Anterior cingulate cortex (tissue), 58 donors: Measurements from ENCODE around the gene NGF.
"Not testable (repeated sequence)": the region's sequence is repeated elsewhere in the genome, so short reads cannot be mapped to it uniquely, and the experiment has no call there.

Experiments used
- DNase-seq, 58 donors: peaks; one replicate each; lab custom pipeline; 2025; lab: John Stamatoyannopoulos, UW

Gene NGF

GRCh38 chr1:115311474-115311989, 26.5 kb downstream of the NGF start:
- DNase-seq, result peak in 1 of 58 donors; percentile 19

- no peak for DNase-seq
These were observed 27.2 kb downstream of the NGF start for GRCh38 chr1:115310581-115311473.

GRCh38 chr1:115309504-115309903, 28.5 kb downstream of the NGF start:
- not testable (repeated sequence) for DNase-seq

GRCh38 chr1:115308969-115309368, 29.1 kb downstream of the NGF start:
- DNase-seq, result no peak

GRCh38 chr1:115307661-115308060, 30.4 kb downstream of the NGF start:
- DNase-seq, result no peak

- DNase-seq, result no peak
These were observed 31.9 kb downstream of the NGF start for GRCh38 chr1:115306146-115306545.

- no peak for DNase-seq
These were observed 34.7 kb downstream of the NGF start for GRCh38 chr1:115303364-115303763.

GRCh38 chr1:115302390-115302961, 35.6 kb downstream of the NGF start:
- no peak for DNase-seq

GRCh38 chr1:115301438-115302020, 36.5 kb downstream of the NGF start:
- DNase-seq, result peak in 41 of 58 donors; percentile 4 to 60 (median 31)

GRCh38 chr1:115300087-115300876, 37.8 kb downstream of the NGF start:
- no peak for DNase-seq

GRCh38 chr1:115299266-115299665, 38.8 kb downstream of the NGF start:
- no peak for DNase-seq

- DNase-seq, result no peak
These were observed 41.1 kb downstream of the NGF start for GRCh38 chr1:115296981-115297380.

GRCh38 chr1:115295904-115296696, 41.9 kb downstream of the NGF start:
- no peak for DNase-seq

- no peak for DNase-seq
These were observed 44.1 kb downstream of the NGF start for GRCh38 chr1:115293899-115294298.

- no peak for DNase-seq
These were observed 45.0 kb downstream of the NGF start for GRCh38 chr1:115293006-115293405.

GRCh38 chr1:115291741-115292140, 46.3 kb downstream of the NGF start:
- DNase-seq, result no peak

- DNase-seq, result no peak
These were observed 48.1 kb downstream of the NGF start for GRCh38 chr1:115289940-115290339.

- DNase-seq, result no peak
These were observed 49.4 kb downstream of the NGF start for GRCh38 chr1:115288591-115289198.
